GM21423 (cell line): Measurements from ENCODE around the gene TTC9.

Experiments used
- ATAC-seq: cut with Tn5 transposase; IDR thresholded peaks from one replicate; pipeline ENCODE4 v1.9.1; 2021; ENCODE audit warnings: mild to moderate bottlenecking, moderate library complexity; ENCODE audit not compliant: unreplicated experiment

Gene TTC9

DNA sequence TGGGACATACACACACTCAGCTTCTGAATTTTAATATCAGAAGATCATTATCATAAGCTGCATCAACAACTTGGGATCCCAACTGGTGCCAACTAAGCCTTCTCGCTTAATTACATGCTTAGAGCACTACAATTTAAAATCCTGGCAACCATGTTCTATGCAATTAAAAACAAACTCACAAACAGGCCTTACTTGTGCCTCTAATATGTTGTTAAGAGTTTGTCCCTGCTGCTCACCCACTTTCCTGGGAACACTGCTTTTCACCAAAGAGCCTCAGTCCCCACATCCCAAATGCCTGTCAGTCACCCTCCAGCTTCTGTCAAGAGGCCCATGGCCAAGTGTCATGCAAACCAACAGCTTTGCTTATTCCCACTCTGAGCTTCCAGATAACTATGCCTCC lies 69.7 kb downstream of the TTC9 start:
- no peak for ATAC-seq

DNA sequence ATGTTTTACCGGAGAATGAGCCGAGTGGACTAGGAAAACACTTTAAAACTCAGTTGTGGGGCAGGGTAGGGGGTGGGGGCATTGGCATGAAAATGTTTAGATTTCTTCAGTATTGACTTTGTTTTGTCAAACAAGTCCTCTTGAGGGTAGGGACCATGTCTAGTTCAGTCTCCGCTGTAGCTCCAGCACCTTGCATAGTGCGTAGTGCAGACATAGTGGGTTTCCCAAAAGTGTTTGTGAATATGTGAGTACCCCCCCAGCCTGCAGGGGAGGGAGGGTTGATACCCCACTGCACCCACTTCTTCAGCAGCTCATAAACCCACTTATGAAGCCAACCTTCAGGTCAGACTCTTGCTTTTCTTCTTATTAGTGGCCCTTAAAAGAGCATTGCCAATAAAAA lies 71.4 kb downstream of the TTC9 start:
- ATAC-seq = no peak

DNA sequence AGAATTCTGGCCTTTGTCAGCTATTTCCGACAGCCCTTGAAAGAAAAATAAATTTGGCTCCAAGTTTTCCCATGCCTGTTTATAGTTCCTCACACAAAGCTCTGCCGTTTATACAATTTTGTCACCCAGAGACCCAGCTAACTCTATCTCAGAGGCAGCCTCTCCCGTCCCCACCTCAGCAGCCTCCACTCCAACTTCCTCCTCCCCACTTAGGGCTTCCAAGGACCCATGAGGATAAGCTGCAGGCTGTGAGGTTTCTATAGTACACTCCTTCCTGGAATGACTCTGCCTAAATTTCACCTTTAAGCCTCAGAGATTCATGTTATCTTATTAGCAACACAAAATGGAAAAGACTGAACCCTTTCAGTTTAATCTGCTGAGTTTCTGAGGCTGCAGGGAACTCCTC lies 71.8 kb downstream of the TTC9 start:
- no peak for ATAC-seq

DNA sequence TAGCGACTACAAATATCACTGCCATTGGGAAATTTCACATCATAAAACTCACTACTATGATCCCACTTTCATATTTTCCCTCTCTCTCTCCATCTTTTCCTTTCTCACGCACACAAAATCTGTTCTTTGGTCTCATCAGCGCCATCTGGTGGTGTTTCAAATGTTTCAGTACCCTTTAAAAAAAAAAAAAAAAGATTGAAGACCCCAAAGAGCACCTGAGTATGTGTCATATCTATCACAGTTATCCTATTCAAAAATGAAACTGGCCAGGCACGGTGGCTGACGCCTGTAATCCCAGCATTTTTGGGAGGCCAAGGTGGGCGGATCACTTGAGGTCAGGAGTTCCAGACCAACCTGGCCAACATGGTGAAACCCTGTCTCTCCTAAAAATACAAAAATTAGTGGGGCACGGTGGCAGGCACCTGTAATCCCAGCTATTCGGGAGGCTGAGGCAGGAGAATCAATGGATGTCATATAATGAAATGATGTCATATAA lies 72.4 kb downstream of the TTC9 start:
- no peak for ATAC-seq

DNA sequence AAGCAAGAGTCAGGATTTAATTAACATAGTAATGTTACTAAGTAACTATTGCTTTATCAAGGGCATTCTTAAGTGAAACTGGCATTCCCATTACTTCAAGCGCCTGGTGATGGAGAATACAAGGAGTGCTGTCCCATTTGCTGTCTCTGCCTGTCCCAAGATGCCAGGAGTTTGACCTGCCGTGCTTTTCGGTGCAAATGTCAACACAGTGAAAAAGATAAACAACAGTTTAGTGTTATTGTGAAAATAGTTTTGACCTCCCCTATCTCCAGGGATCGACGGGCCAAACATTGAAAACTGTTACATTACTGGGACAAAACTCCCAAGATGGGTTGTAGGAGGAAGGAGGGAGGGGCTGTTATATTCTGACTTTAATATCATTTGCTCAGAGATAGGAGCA lies 74.8 kb downstream of the TTC9 start:
- ATAC-seq = no peak

DNA sequence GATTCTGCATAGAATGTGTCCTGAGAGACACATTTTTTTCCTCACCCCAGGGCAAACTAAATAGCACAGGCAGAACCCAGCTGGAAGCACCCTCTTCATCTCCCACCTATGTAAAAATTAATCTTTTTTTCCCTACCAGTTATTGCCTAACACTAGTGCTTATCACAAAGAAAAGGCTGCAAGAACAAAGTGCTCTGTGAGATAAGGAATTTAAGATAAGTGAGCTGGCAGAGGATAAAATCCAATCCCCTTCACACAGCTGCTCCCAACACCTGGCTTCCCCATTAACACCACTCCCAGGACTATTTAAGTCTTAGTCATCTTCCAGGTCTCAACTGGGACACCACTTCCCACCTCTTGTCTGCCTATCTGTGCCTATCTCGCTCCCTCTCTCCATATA lies 75.2 kb downstream of the TTC9 start:
- no peak for ATAC-seq

DNA sequence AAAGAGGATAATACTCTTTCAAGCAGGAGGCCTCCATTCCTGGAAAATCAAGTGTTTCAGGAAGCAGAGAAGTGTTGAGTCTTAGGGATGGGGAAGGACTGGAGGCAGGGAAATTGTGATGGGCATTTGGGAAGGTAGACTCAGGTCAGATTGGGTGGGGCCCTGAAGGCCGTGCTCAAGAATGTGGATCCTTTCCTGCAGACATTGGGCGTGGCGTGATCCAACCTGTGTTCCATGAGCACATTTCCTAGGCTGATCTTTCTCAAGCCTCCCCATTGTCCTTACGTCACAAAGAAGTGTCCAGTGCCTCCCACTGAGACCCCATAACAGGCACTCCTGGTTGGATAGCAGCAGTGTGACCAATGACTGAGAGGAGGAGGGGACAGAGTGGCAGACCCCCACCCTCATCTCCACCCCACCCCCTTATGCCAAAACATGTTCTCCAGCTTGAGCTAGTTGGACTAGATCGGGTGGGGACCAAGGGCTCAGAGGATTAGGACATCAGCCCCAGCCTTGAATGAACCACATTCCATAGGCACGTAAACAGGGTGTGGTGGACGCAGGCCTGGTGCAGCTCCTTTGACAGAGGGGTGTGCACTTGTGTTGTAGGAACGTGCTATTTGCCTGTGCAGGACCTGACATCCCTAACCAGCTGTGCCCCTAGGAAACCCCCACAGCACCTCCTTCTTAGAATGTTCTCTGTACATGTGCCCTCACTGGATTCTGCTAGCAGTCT lies 76.8 kb downstream of the TTC9 start:
- ATAC-seq = no peak

DNA sequence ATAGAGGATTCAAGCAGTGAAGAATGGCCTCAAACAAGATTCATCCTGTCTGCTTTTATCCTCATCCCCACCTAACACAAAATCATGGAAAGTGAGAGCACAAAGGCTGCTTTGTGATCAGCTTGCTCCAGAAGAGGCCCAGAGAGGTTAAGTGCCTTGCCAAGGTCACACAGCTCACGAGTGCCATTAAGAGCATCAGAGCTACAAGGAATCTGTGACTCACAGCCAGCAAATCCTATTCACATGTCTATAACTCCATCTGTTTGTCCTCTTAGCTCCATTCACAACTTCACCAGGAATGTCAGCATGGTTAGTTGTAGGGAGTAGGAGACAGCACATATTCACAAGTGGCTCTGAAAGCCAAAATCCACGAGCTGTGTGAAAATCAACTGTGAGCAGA lies 79.8 kb downstream of the TTC9 start:
- no peak for ATAC-seq

DNA sequence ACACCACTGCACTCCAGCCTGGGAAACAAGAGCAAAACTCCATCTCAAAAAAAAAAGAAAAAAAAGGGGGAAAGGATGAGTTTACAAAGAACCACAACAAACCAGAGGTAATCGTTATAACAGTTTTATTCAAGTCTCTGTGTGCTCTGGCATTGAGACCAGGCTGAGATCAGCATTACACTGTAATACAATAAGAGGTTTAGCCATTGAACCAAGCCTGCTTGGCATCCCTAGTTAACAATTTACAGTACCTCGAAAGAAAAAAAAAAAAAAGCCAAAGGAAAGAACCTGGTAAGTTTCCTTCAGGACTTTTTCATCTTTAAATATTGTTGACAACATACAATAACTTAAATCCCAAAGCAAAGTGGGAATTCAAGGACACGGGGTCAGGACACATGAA lies 80.7 kb downstream of the TTC9 start:
- ATAC-seq = no peak

DNA sequence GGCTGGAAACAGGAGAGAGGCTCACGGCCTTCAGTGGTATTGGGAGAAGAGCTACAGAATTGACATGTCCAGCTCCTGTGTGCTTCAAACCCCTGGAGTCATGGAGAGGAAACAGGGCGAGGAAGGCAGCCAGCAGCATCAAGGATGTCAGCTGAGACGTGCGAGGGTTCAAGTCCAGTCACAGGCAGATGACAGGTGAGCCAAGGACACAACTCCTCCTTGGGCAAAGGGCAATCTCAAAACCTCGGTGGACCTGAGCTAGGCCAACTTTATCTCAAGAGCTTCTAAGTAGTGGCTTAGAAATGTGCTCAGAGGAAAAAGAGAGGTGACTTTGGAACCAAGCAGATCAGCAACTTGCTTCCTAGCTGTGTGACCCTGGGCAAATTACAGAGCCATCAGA lies 81.6 kb downstream of the TTC9 start:
- ATAC-seq = no peak

DNA sequence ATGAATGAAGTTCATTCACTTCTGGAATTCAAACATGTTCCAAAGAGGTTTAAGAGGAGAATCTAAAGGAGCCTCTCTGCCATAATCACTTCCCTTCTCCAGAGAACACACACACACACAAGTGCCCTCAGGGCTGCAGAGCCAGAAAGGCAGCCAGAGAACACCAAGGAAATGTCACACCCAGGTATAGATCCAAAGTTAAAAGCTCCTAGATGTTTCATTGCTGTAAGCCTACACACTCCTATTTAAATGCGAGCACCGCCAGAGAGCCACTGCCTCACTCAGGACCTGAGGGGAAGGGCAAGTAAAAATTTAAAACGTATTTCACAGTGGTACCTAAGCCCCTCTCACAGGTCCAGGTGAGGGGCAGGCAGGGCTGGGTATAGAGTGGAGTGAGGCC lies 82.4 kb downstream of the TTC9 start:
- no peak for ATAC-seq

DNA sequence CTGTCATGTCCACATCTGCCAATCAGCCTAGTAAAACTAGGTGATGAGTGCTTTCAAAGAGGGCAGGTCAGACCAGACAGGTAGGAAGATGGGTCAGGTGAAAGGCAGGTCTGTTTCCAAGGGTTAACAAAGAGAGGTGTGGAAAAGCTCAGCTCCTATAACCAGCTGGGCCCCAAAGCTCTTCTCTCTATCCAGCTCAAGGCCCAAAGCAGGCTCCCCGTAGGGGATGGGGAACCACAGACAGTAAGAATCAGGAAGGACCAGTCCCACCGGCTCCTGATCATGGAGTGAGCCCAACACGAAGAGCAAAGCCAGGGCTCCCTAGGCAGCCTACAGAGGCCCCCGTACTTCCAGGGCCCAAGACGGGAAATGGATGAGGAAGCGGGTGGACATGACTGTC lies 83.2 kb downstream of the TTC9 start:
- ATAC-seq = no peak
